Sigmoid colon (tissue), 4 donors: ENCODE results near the gene EZR.

Experiments
- EP300 ChIP-seq, 4 donors: sonication (generic); formaldehyde crosslinking; IDR thresholded peaks; one replicate each; pipeline ENCODE4 v1.6.1; 2017; ENCODE audit warnings: antibody characterized with exemption in 4 of 4
- POLR2A ChIP-seq, 2 donors: fragments of 450-650 bp; IDR thresholded peaks; one replicate each; pipeline ENCODE4 v1.6.1; 2016; ENCODE audit warnings: antibody characterized with exemption in 2 of 2, mild to moderate bottlenecking in 2 of 2, moderate library complexity in 2 of 2
- TF ChIP-seq, protein P1 (sequence below), 4 experiments: fragments of 450-650 bp in 3 of 4; fragments of 200-600 bp in 1 of 4; IDR thresholded peaks; one replicate each; pipeline ENCODE4 v1.5.1; 2016 to 2019; ENCODE audit warnings: antibody characterized with exemption in 4 of 4, mild to moderate bottlenecking in 3 of 4, moderate library complexity in 2 of 4

DNA sequence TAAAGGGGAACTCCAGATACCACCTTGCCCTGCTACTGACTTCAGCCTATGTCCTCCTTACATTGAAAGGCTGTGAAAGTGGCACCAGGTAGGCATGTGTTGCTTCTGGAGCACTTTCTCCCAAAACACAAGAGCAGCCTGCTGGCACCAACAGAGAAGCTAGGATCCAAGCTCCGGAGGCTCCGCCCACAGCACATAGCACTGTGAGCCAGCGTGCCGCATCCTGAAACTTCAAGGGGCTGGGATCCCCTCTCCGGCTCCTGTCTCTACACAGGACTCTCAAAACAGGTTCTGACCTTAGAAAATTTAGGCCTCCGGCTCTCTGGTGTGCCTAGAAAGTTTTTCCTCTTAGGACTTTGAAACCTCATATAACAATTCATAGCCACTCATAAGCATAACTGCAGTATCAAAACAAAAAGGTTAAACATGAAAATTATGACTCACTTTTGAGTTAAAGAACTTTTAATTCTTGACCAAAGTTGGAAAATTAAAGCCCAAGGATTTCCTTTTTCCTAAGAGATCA, 41.1 kb downstream of the EZR start:
- TF ChIP-seq EP300 (IDR thresholded peaks at IDR 0.05): no peak
- TF ChIP-seq POLR2A (IDR thresholded peaks at IDR 0.05): no peak
- TF ChIP-seq, protein P1, sequence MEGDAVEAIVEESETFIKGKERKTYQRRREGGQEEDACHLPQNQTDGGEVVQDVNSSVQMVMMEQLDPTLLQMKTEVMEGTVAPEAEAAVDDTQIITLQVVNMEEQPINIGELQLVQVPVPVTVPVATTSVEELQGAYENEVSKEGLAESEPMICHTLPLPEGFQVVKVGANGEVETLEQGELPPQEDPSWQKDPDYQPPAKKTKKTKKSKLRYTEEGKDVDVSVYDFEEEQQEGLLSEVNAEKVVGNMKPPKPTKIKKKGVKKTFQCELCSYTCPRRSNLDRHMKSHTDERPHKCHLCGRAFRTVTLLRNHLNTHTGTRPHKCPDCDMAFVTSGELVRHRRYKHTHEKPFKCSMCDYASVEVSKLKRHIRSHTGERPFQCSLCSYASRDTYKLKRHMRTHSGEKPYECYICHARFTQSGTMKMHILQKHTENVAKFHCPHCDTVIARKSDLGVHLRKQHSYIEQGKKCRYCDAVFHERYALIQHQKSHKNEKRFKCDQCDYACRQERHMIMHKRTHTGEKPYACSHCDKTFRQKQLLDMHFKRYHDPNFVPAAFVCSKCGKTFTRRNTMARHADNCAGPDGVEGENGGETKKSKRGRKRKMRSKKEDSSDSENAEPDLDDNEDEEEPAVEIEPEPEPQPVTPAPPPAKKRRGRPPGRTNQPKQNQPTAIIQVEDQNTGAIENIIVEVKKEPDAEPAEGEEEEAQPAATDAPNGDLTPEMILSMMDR (IDR thresholded peaks at IDR 0.05): no peak
